ENCODE data around the gene HTRA2.
A peak's percentile ranks its signal among the peaks of the same experiment; 100 is the strongest.
"Not testable (repeated sequence)": the region's sequence is repeated elsewhere in the genome, so short reads cannot be mapped to it uniquely, and the experiment has no call there.

HTRA2 gene

GRCh38 chr2:74529357-74530238, at the start of gene HTRA2, which contains the start of gene AUP1:
TSS of gene HTRA2 (plus strand) at chr2:74529933. CDS start at chr2:74530007, 74 bp downstream.
TSS of gene AUP1 (minus strand) at chr2:74529706. CDS start at chr2:74529629, 77 bp downstream.
- POLR2A ChIA-PET: interaction anchor here (0.5 to 1.9 kb wide), 15 partner anchors 9 to 149 kb away, joined by 3 to 9 read pairs (median 4); partner anchors contain the start of genes CCDC142, DCTN1, INO80B and LOXL3

GRCh38 chr2:74481431-74481830, 48.3 kb upstream of the HTRA2 start:
- POLR2A ChIA-PET: interaction anchor here (0.6 to 3.1 kb wide), 12 partner anchors 8 to 357 kb away, joined by 3 to 10 read pairs (median 4); partner anchors contain the start of genes MRPL53 and WBP1
- CTCF ChIA-PET: interaction anchor here (1.0 to 15.3 kb wide), 15 partner anchors 9 to 148 kb away, joined by 3 to 401 read pairs (median 9); partner anchors contain the start of genes AUP1, HTRA2, INO80B and LBX2
- no peak for DNase-seq (ENCODE audit: low read depth, low spot score)
- TF ChIP-seq, protein P1, sequence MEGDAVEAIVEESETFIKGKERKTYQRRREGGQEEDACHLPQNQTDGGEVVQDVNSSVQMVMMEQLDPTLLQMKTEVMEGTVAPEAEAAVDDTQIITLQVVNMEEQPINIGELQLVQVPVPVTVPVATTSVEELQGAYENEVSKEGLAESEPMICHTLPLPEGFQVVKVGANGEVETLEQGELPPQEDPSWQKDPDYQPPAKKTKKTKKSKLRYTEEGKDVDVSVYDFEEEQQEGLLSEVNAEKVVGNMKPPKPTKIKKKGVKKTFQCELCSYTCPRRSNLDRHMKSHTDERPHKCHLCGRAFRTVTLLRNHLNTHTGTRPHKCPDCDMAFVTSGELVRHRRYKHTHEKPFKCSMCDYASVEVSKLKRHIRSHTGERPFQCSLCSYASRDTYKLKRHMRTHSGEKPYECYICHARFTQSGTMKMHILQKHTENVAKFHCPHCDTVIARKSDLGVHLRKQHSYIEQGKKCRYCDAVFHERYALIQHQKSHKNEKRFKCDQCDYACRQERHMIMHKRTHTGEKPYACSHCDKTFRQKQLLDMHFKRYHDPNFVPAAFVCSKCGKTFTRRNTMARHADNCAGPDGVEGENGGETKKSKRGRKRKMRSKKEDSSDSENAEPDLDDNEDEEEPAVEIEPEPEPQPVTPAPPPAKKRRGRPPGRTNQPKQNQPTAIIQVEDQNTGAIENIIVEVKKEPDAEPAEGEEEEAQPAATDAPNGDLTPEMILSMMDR (IDR thresholded peaks at IDR 0.05; ENCODE audit: insufficient read depth, low read length, missing control alignments): no peak
- peak overlapping the region; percentile 99 for H3K4me3 ChIP-seq (ENCODE audit: low read depth, low read length)

More at GRCh38 chr2:74529357-74530238, at the start of gene HTRA2, which contains the start of gene AUP1:
- peak within 1 kb of the TSS; percentile 99 for H3K4me3 ChIP-seq (ENCODE audit: low read depth, low read length)
- DNase-seq (ENCODE audit: low read depth, low spot score): peak; percentile 93
- CTCF ChIA-PET: interaction anchor here (1.2 to 8.9 kb wide), 6 partner anchors 11 to 57 kb away, joined by 4 to 137 read pairs (median 8); partner anchors contain the start of genes CCDC142, PCGF1 and TTC31
- TF ChIP-seq, protein P1 (IDR thresholded peaks at IDR 0.05; ENCODE audit: insufficient read depth, low read length, missing control alignments): no peak

DNA sequence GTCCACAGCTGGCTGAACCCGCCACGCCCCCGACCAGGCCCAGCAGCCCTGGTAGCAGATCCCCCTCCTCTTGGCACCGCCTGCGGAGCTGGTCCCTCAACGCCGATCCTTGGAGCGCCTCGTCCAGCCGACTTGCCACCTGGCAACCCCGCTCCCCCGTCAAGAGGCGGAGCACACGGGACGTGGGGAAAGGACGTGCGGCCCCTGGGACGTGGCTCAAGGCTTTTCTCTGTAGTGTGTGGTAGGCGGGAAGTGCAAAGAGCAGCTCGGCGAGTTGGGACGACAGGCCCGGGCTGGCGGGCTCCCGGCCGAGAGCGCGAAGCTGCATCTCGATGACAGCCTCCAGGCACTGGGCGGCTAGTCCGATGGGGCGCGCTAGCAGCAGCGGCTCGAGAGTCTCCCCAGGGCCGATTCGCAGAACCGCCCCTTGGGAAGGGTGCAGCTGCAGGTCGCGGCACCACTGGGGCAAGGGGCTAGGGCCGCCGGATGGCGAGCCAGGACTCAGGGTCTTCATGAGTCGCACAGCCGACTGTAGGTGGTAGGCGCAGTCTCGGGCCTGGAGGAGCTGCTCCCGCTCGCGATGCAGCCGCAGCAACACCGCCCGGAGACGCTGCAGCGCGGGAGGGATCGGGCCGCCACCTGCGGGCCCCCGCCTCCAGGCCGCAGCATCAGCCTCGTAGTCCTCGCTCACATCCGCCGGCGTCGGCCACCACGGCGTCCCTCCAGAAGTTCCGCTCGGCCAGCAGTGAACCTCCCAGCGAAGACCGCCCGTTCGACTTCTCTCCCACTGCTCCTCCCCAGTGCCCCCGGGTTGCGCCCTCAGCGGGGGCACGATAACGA, 47.6 kb upstream of the HTRA2 start:
- ChIA-PET POLR2A (interaction anchor here (0.8 to 3.1 kb wide), 17 partner anchors 9 to 107 kb away, joined by 3 to 10 read pairs (median 5); partner anchors contain the start of genes AUP1, HTRA2, INO80B and LBX2), CTCF (interaction anchor here (1.0 to 15.3 kb wide), 21 partner anchors 9 to 147 kb away, joined by 3 to 401 read pairs (median 9); partner anchors contain the start of genes AUP1, HTRA2, INO80B and LBX2)
- TF ChIP-seq, protein P1 (IDR thresholded peaks at IDR 0.05; ENCODE audit: insufficient read depth, low read length, missing control alignments): no peak
- H3K4me3 ChIP-seq (ENCODE audit: low read depth, low read length): peak overlapping the region; percentile 99
- DNase-seq (ENCODE audit: low read depth, low spot score): no peak

GRCh38 chr2:74482801-74483674, 46.7 kb upstream of the HTRA2 start, which contains the start of the genes CCDC142 and TTC31:
TSS of gene CCDC142 (minus strand) at chr2:74482998. CDS start at chr2:74482837, 161 bp downstream.
TSS of gene TTC31 (plus strand) at chr2:74483081. CDS start at chr2:74483096, 15 bp downstream.
- H3K4me3 ChIP-seq (ENCODE audit: low read depth, low read length): peak within 1 kb of the TSS; percentile 99
- CTCF ChIA-PET: interaction anchor here (0.6 to 15.3 kb wide), 23 partner anchors 10 to 155 kb away, joined by 3 to 401 read pairs (median 9); partner anchors contain the start of genes AUP1, HTRA2, INO80B and LBX2
- DNase-seq (ENCODE audit: low read depth, low spot score): peak; percentile 58
- TF ChIP-seq, protein P1 (IDR thresholded peaks at IDR 0.05; ENCODE audit: insufficient read depth, low read length, missing control alignments): peak; percentile 88
- POLR2A ChIA-PET: interaction anchor here (0.8 to 3.1 kb wide), 15 partner anchors 10 to 106 kb away, joined by 3 to 10 read pairs (median 5); partner anchors contain the start of genes AUP1, HTRA2, INO80B and LBX2

- peak overlapping the region; percentile 99 for H3K4me3 ChIP-seq (ENCODE audit: low read depth, low read length)
- DNase-seq (ENCODE audit: low read depth, low spot score): not testable (repeated sequence)
- CTCF ChIA-PET: interaction anchor here (0.6 to 15.3 kb wide), 18 partner anchors 9 to 154 kb away, joined by 3 to 401 read pairs (median 10); partner anchors contain the start of genes AUP1, HTRA2, INO80B and LBX2
- POLR2A ChIA-PET: interaction anchor here (1.2 to 3.1 kb wide), 4 partner anchors 17 to 104 kb away, joined by 3 to 10 read pairs (median 6); partner anchors contain the start of genes AUP1 and HTRA2
Observed at GRCh38 chr2:74483675-74484164, 46.0 kb upstream of the HTRA2 start.

Data from AG04449 (cell line).